ENCODE results near the gene ZNF740.
"Not testable (repeated sequence)": the region's sequence is repeated elsewhere in the genome, so short reads cannot be mapped to it uniquely, and the experiment has no call there.

ZNF740 gene

GRCh38 chr12:53176750-53177149, 3.8 kb upstream of the ZNF740 start:
- DNase-seq (ENCODE audit: extremely low read depth, insufficient read length), result no peak
- Histone ChIP-seq H3K27me3 (replicated peaks; ENCODE audit: control insufficient read depth, insufficient read depth, low read length) (no peaks in the 10 kb centered on the region), H3K36me3 (ENCODE audit: control insufficient read depth, insufficient read depth, low read length) (no peaks in the 10 kb centered on the region; the same call in 1 of the 2 replicates), H3K4me3 (replicated peaks; ENCODE audit: low read depth, low read length) (no peak overlapping the region)
- TF ChIP-seq CTCF (IDR thresholded peaks at IDR 0.05; ENCODE audit: insufficient read depth, low read length, poor library complexity, severe bottlenecking), result no peak

- H3K36me3 ChIP-seq (ENCODE audit: control insufficient read depth, insufficient read depth, low read length); H3K27me3 ChIP-seq (replicated peaks; ENCODE audit: control insufficient read depth, insufficient read depth, low read length); DNase-seq (ENCODE audit: extremely low read depth, insufficient read length); H3K4me3 ChIP-seq (replicated peaks; ENCODE audit: low read depth, low read length): not testable (repeated sequence)
Measured at GRCh38 chr12:53177447-53177846, 3.1 kb upstream of the ZNF740 start.

GRCh38 chr12:53178803-53179202, 1.7 kb upstream of the ZNF740 start:
- not testable (repeated sequence) for DNase-seq (ENCODE audit: extremely low read depth, insufficient read length); H3K27me3 ChIP-seq (replicated peaks; ENCODE audit: control insufficient read depth, insufficient read depth, low read length); H3K4me3 ChIP-seq (replicated peaks; ENCODE audit: low read depth, low read length); H3K36me3 ChIP-seq (ENCODE audit: control insufficient read depth, insufficient read depth, low read length)

GRCh38 chr12:53179687-53180219, 769 bp upstream of the ZNF740 start:
- Histone ChIP-seq H3K36me3 (ENCODE audit: control insufficient read depth, insufficient read depth, low read length) (peaks cover 5% of the 10 kb centered on the region), H3K4me3 (replicated peaks; ENCODE audit: low read depth, low read length) (peak overlapping the region; percentile 79), H3K27me3 (replicated peaks; ENCODE audit: control insufficient read depth, insufficient read depth, low read length) (no peaks in the 10 kb centered on the region)
- TF ChIP-seq CTCF (IDR thresholded peaks at IDR 0.05; ENCODE audit: insufficient read depth, low read length, poor library complexity, severe bottlenecking), result no peak
- DNase-seq (ENCODE audit: extremely low read depth, insufficient read length), result no peak

- TF ChIP-seq CTCF (IDR thresholded peaks at IDR 0.05; ENCODE audit: insufficient read depth, low read length, poor library complexity, severe bottlenecking), result no peak
- Histone ChIP-seq H3K4me3 (replicated peaks; ENCODE audit: low read depth, low read length) (peak overlapping the region; percentile 79), H3K36me3 (ENCODE audit: control insufficient read depth, insufficient read depth, low read length) (peaks cover 9% of the 10 kb centered on the region), H3K27me3 (replicated peaks; ENCODE audit: control insufficient read depth, insufficient read depth, low read length) (no peaks in the 10 kb centered on the region)
- peak; percentile 90 for DNase-seq (ENCODE audit: extremely low read depth, insufficient read length)
Measured at GRCh38 chr12:53180931-53181645, 566 bp downstream of the ZNF740 start.

- Histone ChIP-seq H3K36me3 (ENCODE audit: control insufficient read depth, insufficient read depth, low read length) (peaks cover 11% of the 10 kb centered on the region), H3K27me3 (replicated peaks; ENCODE audit: control insufficient read depth, insufficient read depth, low read length) (no peaks in the 10 kb centered on the region), H3K4me3 (replicated peaks; ENCODE audit: low read depth, low read length) (peak overlapping the region; percentile 79)
- TF ChIP-seq CTCF (IDR thresholded peaks at IDR 0.05; ENCODE audit: insufficient read depth, low read length, poor library complexity, severe bottlenecking), result no peak
- DNase-seq (ENCODE audit: extremely low read depth, insufficient read length), result no peak
Measured at GRCh38 chr12:53181935-53182334, 1.4 kb downstream of the ZNF740 start.

Measured in GM06990 (cell line).